GM12878 (cell line): ENCODE results near the gene NUP93. TPM values are rescaled to one million over a fixed set of nuclear protein-coding genes. Genes with fewer than 3 reads are reported as not detected.
A peak's percentile ranks its signal among the peaks of the same experiment; 100 is the strongest.

Experiments used
- ATAC-seq: fragments of 200-7000 bp; cut with Tn5 transposase; 3 replicates; pipeline ENCODE4 v1.9.1; 2020; ENCODE audit warnings: mild to moderate bottlenecking, moderate library complexity
- BruUV-seq: library from RNA; stranded (reverse); fragments of 400-500 nt; replicated peaks from 2 replicates; lab custom pipeline; 2021; lab: Mats Ljungman, UMichigan
- CTCF ChIA-PET: fragments of 300-600 bp; sonication (Branson Sonifier 250); formaldehyde crosslinking; extraction: SDS; loops from one replicate; lab custom pipeline; 2021; ENCODE audit warnings: inconsistent platforms; lab: Yijun Ruan, JAX
- POLR2A ChIA-PET: fragments of 350-600 bp; formaldehyde crosslinking; extraction: SDS; loops from one replicate; lab custom pipeline; 2021; ENCODE audit warnings: inconsistent platforms; lab: Charles Lee
- RAD21 ChIA-PET: fragments of 300-600 bp; sonication (Branson Sonifier 250); formaldehyde crosslinking; loops from one replicate; lab custom pipeline; 2023; ENCODE audit warnings: antibody characterized with exemption; ENCODE audit not compliant: unreplicated experiment; lab: Charles Lee
- SMC1A ChIA-PET: fragments of 300-600 bp; sonication (Branson Sonifier 250); formaldehyde crosslinking; loops from one replicate; lab custom pipeline; 2023; ENCODE audit not compliant: unreplicated experiment, uncharacterized antibody; lab: Charles Lee
- DNase-seq: peaks from one replicate; pipeline ENCODE4 v3.0.0-alpha.2; 2011; ENCODE audit warnings: low read depth, low spot score
- FAIRE-seq: peaks from 3 replicates; lab custom pipeline; 2011; peaks lifted over from hg19 to GRCh38; lab: Jason Lieb, UNC
- H2AFZ ChIP-seq: 2 replicates; pipeline ENCODE4 v1.6.0; 2011; ENCODE audit warnings: low read depth, low read length, control low read depth; ENCODE audit not compliant: control insufficient read depth
- H3K27ac ChIP-seq: 2 replicates; pipeline ENCODE4 v1.5.1; 2011; ENCODE audit warnings: control low read depth; ENCODE audit not compliant: control insufficient read depth, insufficient read depth
- H3K27me3 ChIP-seq, 2 experiments: replicated peaks in 1 of 2; 2 replicates each; pipeline versions ENCODE4 v1.6.0 to v1.6.1; 2011; ENCODE audit warnings: low read length in 1 of 2; ENCODE audit not compliant: control insufficient read depth in 2 of 2, insufficient read depth in 2 of 2
- H3K36me3 ChIP-seq, 2 experiments: 2 replicates each; pipeline ENCODE4 v1.5.1; 2011; ENCODE audit warnings: low read length in 1 of 2; ENCODE audit not compliant: control insufficient read depth in 2 of 2, insufficient read depth in 2 of 2
- H3K4me1 ChIP-seq: 2 replicates; pipeline ENCODE4 v1.6.1; 2011; ENCODE audit warnings: mild to moderate bottlenecking, low read length, moderate library complexity, mixed read lengths; ENCODE audit not compliant: control insufficient read depth, insufficient read depth
- H3K4me2 ChIP-seq: 2 replicates; pipeline ENCODE4 v1.6.0; 2011; ENCODE audit warnings: control low read depth; ENCODE audit not compliant: control insufficient read depth, insufficient read depth
- H3K4me3 ChIP-seq: fragments of 200-600 bp; sonication (generic); 2 replicates; pipeline ENCODE4 v1.5.1; 2016
- H3K79me2 ChIP-seq: 2 replicates; pipeline ENCODE4 v1.6.0; 2011; ENCODE audit warnings: low read length; ENCODE audit not compliant: control insufficient read depth, insufficient read depth
- H3K9ac ChIP-seq: 2 replicates; pipeline ENCODE4 v1.8.0; 2011; ENCODE audit warnings: low read length, control low read depth, mixed read lengths; ENCODE audit not compliant: control insufficient read depth, insufficient read depth
- H3K9me3 ChIP-seq: replicated peaks from 3 replicates; pipeline ENCODE4 v1.5.1; 2011; ENCODE audit warnings: mild to moderate bottlenecking, low read length; ENCODE audit not compliant: control insufficient read depth, insufficient read depth
- H4K20me1 ChIP-seq: 2 replicates; pipeline ENCODE4 v1.6.0; 2011; ENCODE audit not compliant: control insufficient read depth, insufficient read depth
- EZH2 ChIP-seq: IDR thresholded peaks from 2 replicates; pipeline ENCODE4 v1.6.1; 2012; ENCODE audit warnings: low read depth, mild to moderate bottlenecking, control low read depth, inconsistent platforms, low read length, borderline replicate concordance; ENCODE audit not compliant: control insufficient read depth
- GATAD2B ChIP-seq: fragments of 450-650 bp; conservative IDR thresholded peaks from 2 replicates; pipeline ENCODE4 v1.6.1; 2017; ENCODE audit warnings: low read depth, mild to moderate bottlenecking, moderate library complexity
- KAT2A ChIP-seq: conservative IDR thresholded peaks from 2 replicates; pipeline ENCODE4 v1.6.1; 2011; ENCODE audit warnings: low read depth, low read length; ENCODE audit not compliant: control insufficient read depth
- KLF5 ChIP-seq: fragments of 450-650 bp; IDR thresholded peaks from 2 replicates; pipeline ENCODE4 v1.6.1; 2014; ENCODE audit warnings: mild to moderate bottlenecking; ENCODE audit not compliant: partially characterized antibody
- LARP7 ChIP-seq: fragments of 450-650 bp; IDR thresholded peaks from 2 replicates; pipeline ENCODE4 v1.6.1; 2017; ENCODE audit warnings: mild to moderate bottlenecking
- MYC ChIP-seq: IDR thresholded peaks from 2 replicates; pipeline ENCODE4 v1.6.1; 2011; ENCODE audit warnings: mild to moderate bottlenecking, low read length, moderate library complexity, inconsistent platforms; ENCODE audit not compliant: insufficient read depth, insufficient replicate concordance, insufficient read length, severe bottlenecking
- RAD21 ChIP-seq: IDR thresholded peaks from 2 replicates; pipeline ENCODE4 v1.6.1; 2011; ENCODE audit warnings: mild to moderate bottlenecking, low read depth, low read length, moderate library complexity; ENCODE audit not compliant: insufficient read depth
- RAD51 ChIP-seq: fragments of 450-650 bp; IDR thresholded peaks from 2 replicates; pipeline ENCODE4 v1.6.1; 2016; ENCODE audit warnings: moderate library complexity, mild to moderate bottlenecking, inconsistent platforms
- RELB ChIP-seq: fragments of 450-650 bp; IDR thresholded peaks from 2 replicates; pipeline ENCODE4 v1.6.1; 2017; ENCODE audit warnings: low read depth, mild to moderate bottlenecking, moderate library complexity
- SMC3 ChIP-seq: IDR thresholded peaks from 2 replicates; pipeline ENCODE4 v1.6.1; 2011; ENCODE audit warnings: low read length, improper control_type of control experiment, borderline replicate concordance
- ZNF217 ChIP-seq: fragments of 450-650 bp; IDR thresholded peaks from 2 replicates; pipeline ENCODE4 v1.6.1; 2017; ENCODE audit warnings: antibody characterized with exemption, mild to moderate bottlenecking
- ZNF592 ChIP-seq: fragments of 450-650 bp; IDR thresholded peaks from 2 replicates; pipeline ENCODE4 v1.6.1; 2017; ENCODE audit warnings: mild to moderate bottlenecking, moderate library complexity
- WGBS: methylation state at CpG from one replicate; pipeline ENCODE4 v1.1.6; 2016; ENCODE audit warnings: low lambda C conversion rate; ENCODE audit not compliant: insufficient replicate concordance, insufficient coverage; ENCODE audit errors: missing lambda C conversion rate; 5-methylcytosine and 5-hydroxymethylcytosine counted together
- in situ Hi-C: fragments of 300-500 bp; cut with MboI; formaldehyde crosslinking; loops from 9 replicates; pipeline ENCODE4 v1.14.3; 2018; ENCODE audit warnings: mixed read lengths
- intact Hi-C: fragments of 100-400 bp; cut with micrococcal nuclease; formaldehyde crosslinking; loops from one replicate; pipeline ENCODE4 v1.14.2; 2022; ENCODE audit not compliant: unreplicated experiment
- polyA plus RNA-seq, 11 experiments: library from polyadenylated mRNA; depleted of rRNA in 4 of 11; unstranded in 6 of 11; stranded (reverse) in 5 of 11; fragments of >200 nt; fragmentation: Nextera tagmentation in 4 of 11; fragmentation: Illumina TruSeq in 1 of 11; extraction: Ambion mirVana in 4 of 11; extraction: Trizol in 1 of 11; gene quantifications; 1 replicate in 1 of 11; 2 replicates in 10 of 11; pipeline versions ENCODE4 v1.2.1 to v1.2.3, GENCODE V29; 2011 to 2016; ENCODE audit warnings: inconsistent platforms in 2 of 11, missing spikeins in 2 of 11, low read depth in 1 of 11
- total RNA-seq, 4 experiments: library from RNA; depleted of rRNA in 3 of 4; stranded (reverse); fragments of >200 nt in 3 of 4; fragmentation: Illumina TruSeq in 1 of 4; extraction: Trizol in 1 of 4; gene quantifications; 2 replicates each; pipeline versions ENCODE4 v1.2.1 to v1.2.3, GENCODE V29; 2013 to 2021

NUP93 gene
- total and polyA plus RNA-seq, 10 of the 15 experiments (the other 5 are each of a cell fraction or from before 2014, with no cell fraction given), result 82.2 to 175 (median 101) TPM

- BruUV-seq, result no TSS peak
- intact Hi-C loops, result no loop called here
- no peak for FAIRE-seq
- TF ChIP-seq SMC3 (no peak), EZH2 (no peak), KAT2A (no peak), RAD51 (no peak), RAD21 (no peak), LARP7 (no peak), GATAD2B (no peak), ZNF217 (no peak), KLF5 (no peak), MYC (no peak), ZNF592 (no peak), RELB (no peak)
Measured at GRCh38 chr16:56848029-56848936, 118.4 kb downstream of the NUP93 start.

More at GRCh38 chr16:56848029-56848936, 118.4 kb downstream of the NUP93 start:
- Histone ChIP-seq H3K27ac (no peak overlapping the region), H3K4me2 (no peak overlapping the region), H3K9ac (no peak overlapping the region), H3K4me1 (peaks cover 9% of the 10 kb centered on the region; the same call in 1 of the 2 replicates), H3K9me3 (no peaks in the 10 kb centered on the region), H3K79me2 (no peaks in the 10 kb centered on the region), H3K36me3 (no peaks in the 10 kb centered on the region), H3K4me3 (no peak overlapping the region), H4K20me1 (no peaks in the 10 kb centered on the region), H3K27me3 (no peaks in the 10 kb centered on the region), H2AFZ (no peak overlapping the region)
- ChIA-PET RAD21 (interaction anchor here (0.9 to 1.6 kb wide), 3 partner anchors 8 to 115 kb away, joined by 3 to 4 read pairs (median 3); no protein-coding TSS in a partner anchor), POLR2A (interaction anchor here (0.6 kb wide), 1 partner anchor 17 kb away, joined by 3 read pairs; no protein-coding TSS in a partner anchor), SMC1A (interaction anchor here (0.9 to 2.2 kb wide), 9 partner anchors 9 to 103 kb away, joined by 3 to 9 read pairs (median 4); no protein-coding TSS in a partner anchor), CTCF (interaction anchor here (0.7 to 1.9 kb wide), 9 partner anchors 9 to 131 kb away, joined by 3 to 5 read pairs (median 3); no protein-coding TSS in a partner anchor)
- in situ Hi-C loops, result no loop called here
- ATAC-seq (peak; percentile 42), DNase-seq (no peak)
- WGBS, result 90% methylated on average over 11 of the region's 11 CpGs
